HG03039 (cell line): ENCODE results near the gene BRI3.
A peak's percentile ranks its signal among the peaks of the same experiment; 100 is the strongest.
"Not testable (repeated sequence)": the region's sequence is repeated elsewhere in the genome, so short reads cannot be mapped to it uniquely, and the experiment has no call there.

Experiments
- ATAC-seq: cut with Tn5 transposase; IDR thresholded peaks from one replicate; pipeline ENCODE4 v1.9.1; 2021; ENCODE audit warnings: mild to moderate bottlenecking, moderate library complexity; ENCODE audit not compliant: unreplicated experiment

The BRI3 gene

GRCh38 chr7:98303906-98304305, 22.4 kb downstream of the BRI3 start:
- no peak for ATAC-seq

GRCh38 chr7:98305951-98306535, 24.6 kb downstream of the BRI3 start:
- ATAC-seq: no peak

GRCh38 chr7:98307971-98308466, 26.5 kb downstream of the BRI3 start:
- no peak for ATAC-seq

- no peak for ATAC-seq
Measured at GRCh38 chr7:98309566-98309965, 28.1 kb downstream of the BRI3 start.

- ATAC-seq: no peak
Measured at GRCh38 chr7:98312201-98312600, 30.7 kb downstream of the BRI3 start.

GRCh38 chr7:98314469-98314868, 33.0 kb downstream of the BRI3 start:
- ATAC-seq: no peak

GRCh38 chr7:98315318-98315993, 34.0 kb downstream of the BRI3 start:
- ATAC-seq: peak; percentile 65

GRCh38 chr7:98315994-98316527, 34.6 kb downstream of the BRI3 start:
- not testable (repeated sequence) for ATAC-seq

GRCh38 chr7:98317366-98318040, 36.0 kb downstream of the BRI3 start:
- ATAC-seq: no peak

- ATAC-seq: no peak
Measured at GRCh38 chr7:98319176-98319575, 37.7 kb downstream of the BRI3 start.

GRCh38 chr7:98321301-98321700, 39.8 kb downstream of the BRI3 start:
- ATAC-seq: no peak

GRCh38 chr7:98322331-98323270, 41.1 kb downstream of the BRI3 start:
- ATAC-seq: no peak

GRCh38 chr7:98323597-98324322, 42.3 kb downstream of the BRI3 start:
- no peak for ATAC-seq

- no peak for ATAC-seq
Measured at GRCh38 chr7:98324782-98325181, 43.3 kb downstream of the BRI3 start.

GRCh38 chr7:98329100-98329790, 47.8 kb downstream of the BRI3 start:
- ATAC-seq: no peak

- ATAC-seq: no peak
Measured at GRCh38 chr7:98329791-98330373, 48.4 kb downstream of the BRI3 start.

- no peak for ATAC-seq
Measured at GRCh38 chr7:98330926-98331529, 49.5 kb downstream of the BRI3 start.

- ATAC-seq: no peak
Measured at GRCh38 chr7:98334081-98334480, 52.6 kb downstream of the BRI3 start.
